Endothelial cell of hepatic sinusoid (primary cell): ENCODE results near the gene PPM1M.

ENCODE experiments used
- in situ Hi-C: cut with HindIII; loops from 2 replicates; pipeline ENCODE4 v1.10.0; 2017; ENCODE audit warnings: low sequenced_read_pairs

PPM1M gene, protein sequence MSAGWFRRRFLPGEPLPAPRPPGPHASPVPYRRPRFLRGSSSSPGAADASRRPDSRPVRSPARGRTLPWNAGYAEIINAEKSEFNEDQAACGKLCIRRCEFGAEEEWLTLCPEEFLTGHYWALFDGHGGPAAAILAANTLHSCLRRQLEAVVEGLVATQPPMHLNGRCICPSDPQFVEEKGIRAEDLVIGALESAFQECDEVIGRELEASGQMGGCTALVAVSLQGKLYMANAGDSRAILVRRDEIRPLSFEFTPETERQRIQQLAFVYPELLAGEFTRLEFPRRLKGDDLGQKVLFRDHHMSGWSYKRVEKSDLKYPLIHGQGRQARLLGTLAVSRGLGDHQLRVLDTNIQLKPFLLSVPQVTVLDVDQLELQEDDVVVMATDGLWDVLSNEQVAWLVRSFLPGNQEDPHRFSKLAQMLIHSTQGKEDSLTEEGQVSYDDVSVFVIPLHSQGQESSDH

DNA sequence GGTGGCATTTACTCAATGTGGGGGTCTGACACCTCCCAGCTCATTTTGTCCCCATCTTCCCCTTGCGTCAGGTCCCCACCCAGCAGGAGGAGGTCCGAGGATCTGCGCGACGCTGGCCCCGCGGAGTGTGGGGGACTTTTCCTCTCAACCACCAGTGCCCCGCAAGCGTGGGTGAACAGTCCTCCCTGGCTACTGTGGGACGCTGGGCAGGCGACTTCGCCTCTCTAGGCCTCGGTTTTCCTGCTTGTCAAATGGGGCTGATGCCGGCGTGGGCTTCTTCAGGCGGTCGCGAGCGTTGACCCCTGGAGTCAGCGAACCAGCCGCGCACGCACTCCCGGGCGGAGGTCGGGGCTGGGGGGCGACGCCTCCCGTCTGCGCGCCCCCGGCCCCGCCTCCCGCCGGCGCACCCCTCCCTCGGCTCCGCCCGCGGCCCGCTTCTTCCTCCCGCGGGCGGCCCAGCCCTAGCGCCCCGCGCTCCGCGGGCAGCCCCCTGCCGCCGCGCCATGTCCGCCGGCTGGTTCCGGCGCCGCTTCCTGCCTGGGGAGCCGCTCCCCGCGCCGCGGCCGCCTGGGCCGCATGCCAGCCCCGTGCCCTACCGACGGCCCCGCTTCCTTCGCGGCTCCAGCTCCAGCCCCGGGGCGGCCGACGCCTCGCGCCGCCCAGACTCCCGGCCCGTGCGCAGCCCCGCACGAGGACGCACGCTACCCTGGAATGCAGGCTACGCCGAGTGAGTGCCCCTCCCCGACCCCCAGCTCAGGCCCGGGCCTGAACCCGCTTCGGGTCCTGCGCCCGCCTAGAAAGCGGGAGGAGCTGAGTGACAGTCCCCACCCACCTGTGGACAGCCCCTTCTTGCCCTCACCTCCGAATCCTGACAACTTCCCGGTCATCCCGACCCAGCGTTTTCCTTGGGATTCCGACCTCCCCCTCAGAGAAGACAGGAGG is at the start of gene PPM1M:
PPM1M (plus strand) TSS at position 438 of the 942 bp plus-strand sequence; CDS start at position 504, 66 bp downstream.
- in situ Hi-C loops, result no loop called here

DNA sequence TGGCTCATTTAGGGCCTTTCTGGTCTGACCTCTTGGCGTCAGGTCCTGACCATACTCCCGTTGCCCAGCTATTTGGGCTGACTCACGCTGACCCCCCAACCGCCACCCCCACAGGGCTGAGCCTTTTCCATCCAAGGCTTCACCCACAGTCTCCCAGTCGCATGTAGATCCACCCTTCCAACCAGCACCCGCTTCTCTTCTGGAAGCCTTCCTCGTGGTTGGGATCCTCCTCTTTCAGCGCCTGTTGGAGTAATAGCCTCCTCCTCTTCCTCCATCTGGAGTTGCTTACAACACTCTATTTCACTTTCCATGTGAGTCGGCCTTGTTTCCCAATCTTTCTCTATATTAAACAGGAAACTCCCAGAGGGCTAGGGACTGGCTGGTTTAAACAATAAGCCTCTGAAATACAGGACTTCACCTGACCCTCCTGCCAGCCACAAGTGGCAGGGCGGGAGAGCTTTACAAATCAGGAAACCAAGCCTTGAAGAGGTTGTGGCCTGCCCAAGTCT is 49.7 kb upstream of the PPM1M start:
- in situ Hi-C loops, result no loop called here

DNA sequence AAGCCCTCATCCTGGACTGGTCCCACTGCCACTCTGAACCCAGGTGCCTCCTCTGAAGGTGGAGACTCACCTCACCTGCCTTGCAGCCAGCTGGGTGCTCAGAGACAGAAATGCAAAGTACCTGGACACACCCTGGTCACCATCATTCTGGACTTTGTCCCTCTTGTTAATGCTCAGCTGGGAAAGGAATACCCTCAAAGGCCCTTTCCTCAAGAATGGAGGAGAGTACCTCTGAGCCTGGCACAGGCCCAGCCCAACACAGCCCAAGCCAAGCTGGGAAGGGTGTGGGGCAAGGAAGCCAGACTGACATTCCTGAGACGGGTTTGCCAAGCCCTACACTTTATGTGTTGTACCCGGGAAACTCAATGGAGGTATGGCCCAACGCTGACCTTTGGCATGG is 48.6 kb upstream of the PPM1M start:
- in situ Hi-C loops, result no loop called here

DNA sequence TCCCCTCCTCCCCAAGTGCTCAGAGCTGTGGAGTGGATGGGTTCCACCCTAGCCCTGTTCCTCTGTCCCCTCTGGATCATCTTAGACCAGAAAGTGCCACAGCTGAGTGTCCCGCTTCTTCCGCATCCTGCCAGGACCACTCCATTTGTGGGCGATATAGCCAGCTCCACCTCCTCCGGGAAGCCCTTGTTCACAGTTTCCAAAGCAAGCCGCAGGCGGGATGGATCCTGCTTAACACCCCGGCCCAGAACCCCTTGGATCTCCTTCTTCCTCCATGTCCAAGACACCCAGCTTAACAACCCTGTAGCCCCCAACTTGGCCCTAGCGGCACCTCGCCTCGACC is 48.1 kb upstream of the PPM1M start:
- in situ Hi-C loops, result no loop called here

DNA sequence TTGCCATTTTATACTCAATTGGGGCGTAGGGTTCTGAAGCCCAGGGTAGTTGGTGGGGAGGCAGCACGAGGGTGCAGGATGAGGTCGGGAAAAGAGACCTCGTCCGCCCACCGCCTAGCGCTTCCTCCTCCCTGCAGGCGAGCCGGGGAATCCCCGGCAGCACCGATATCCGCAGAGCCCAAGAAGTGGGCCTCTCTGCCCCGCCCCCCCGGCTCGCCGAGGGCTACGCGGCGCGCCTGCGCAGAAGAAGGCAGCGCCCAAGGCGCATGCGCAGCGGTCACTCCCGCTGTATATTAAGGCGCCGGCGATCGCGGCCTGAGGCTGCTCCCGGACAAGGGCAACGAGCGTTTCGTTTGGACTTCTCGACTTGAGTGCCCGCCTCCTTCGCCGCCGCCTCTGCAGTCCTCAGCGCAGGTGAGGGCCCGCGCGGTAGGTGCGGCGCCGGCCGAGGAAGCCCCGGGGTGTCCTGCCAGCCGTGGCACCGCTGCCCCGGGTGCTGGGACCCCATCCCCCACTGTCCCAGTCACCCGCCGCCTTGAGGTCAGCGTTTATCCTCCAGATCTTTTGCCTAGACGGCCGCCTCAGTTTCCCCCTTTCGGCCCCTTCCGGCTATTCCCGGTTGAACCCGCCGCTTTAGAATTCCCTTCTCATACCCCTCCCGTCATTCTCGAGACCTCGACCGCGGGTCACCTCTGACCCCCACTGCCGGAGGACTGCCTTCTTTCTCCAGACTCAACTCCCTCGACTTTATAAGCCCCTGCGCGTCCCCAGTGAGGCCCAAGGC is 47.5 kb upstream of the PPM1M start, which contains the start of gene ALAS1:
ALAS1 (plus strand) TSS at position 319 of the 784 bp plus-strand sequence. CDS start 1,082 bp downstream, outside the sequence.
- in situ Hi-C loops, result no loop called here

DNA sequence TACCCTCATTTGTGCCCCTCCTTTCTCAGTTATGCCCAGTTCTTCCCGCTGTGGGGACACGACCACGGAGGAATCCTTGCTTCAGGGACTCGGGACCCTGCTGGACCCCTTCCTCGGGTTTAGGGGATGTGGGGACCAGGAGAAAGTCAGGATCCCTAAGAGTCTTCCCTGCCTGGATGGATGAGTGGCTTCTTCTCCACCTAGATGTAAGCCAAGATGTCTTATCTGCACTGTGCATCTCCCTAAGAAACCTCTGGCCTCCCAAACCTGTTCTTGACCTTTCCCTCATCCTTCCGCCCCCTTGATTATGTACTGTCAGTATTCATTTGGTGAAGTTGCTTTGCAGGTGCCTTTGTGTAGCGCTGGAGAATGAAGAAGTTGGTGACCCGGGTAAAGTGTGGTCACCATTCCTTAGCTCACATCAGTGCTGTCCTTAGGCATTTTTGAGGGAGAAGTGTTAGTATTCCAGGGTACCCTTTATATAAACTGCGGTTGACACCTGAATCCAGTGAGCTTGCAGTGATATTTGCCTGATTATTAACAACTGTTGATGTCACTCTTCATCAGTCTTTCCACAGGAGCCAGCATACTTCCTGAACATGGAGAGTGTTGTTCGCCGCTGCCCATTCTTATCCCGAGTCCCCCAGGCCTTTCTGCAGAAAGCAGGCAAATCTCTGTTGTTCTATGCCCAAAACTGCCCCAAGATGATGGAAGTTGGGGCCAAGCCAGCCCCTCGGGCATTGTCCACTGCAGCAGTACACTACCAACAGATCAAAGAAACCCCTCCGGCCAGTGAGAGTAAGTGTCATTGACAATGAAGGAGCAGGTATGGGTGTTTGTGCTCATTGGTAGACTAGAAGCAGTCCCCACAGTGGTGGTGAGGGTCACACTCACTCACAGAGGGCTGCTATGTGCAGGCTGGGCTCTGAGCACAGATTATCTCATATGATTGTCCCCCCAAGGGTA is 46.6 kb upstream of the PPM1M start:
- in situ Hi-C loops, result no loop called here

DNA sequence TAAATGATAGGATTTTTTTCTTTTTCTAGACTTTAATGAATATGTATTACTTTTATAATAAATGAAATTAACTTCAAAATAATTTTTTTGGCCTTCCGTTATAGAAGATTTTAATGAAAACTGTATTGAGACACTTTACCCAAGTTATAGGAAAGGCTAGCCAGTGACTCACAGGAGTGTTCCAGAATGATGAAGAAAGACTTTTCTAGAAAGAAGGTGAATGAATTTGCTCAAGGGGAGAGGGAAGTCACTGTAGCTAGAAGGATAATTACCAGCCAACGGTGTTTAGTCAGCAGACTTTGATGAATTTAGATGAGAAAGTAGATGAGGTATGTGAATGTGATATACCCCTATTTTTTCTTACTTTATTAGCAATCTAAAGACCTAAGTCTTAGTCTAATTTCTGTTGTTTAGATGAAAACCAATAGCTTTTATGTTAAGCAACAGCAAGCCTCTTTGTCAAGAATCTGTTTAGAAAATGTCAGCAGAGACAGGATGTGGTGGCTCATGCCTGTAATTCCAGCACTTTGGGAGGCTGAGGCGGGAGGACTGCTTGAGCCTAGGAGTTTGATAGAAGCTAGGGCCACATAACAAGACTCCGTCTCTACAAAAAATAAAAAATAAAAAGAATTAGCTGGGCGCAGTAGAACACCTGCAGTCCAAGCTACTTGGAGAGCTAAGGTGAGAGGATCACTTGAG is 44.4 kb upstream of the PPM1M start:
- in situ Hi-C loops, result loop anchor here (5.0 kb wide), 2 partner anchors 54 to 94 kb away; no protein-coding TSS in a partner anchor

DNA sequence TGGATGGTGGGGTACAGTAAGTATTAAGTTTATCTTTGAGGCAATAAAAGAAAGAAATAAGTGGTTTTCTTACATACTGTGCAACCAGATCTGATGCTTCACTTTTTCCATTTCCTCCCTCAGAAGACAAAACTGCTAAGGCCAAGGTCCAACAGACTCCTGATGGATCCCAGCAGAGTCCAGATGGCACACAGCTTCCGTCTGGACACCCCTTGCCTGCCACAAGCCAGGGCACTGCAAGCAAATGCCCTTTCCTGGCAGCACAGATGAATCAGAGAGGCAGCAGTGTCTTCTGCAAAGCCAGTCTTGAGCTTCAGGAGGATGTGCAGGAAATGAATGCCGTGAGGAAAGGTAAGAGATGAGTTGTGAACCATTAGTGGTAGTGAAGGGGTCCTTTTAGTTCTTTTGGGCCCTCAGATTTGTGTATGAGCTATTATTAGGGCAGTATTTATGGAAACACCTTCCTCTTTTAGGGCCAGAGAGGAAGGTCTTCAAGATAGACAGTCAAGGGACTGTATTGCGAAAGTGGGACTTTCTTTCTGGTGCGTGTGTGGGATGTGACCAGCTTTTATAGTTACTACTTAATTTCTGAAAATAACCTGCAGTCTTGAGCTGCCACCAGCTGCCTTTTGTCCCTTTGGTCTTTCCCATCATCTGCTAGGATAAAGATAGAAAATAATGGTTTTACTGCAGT is 43.0 kb upstream of the PPM1M start:
- in situ Hi-C loops, result loop anchor here (5.0 kb wide), 2 partner anchors 55 to 95 kb away; no protein-coding TSS in a partner anchor

DNA sequence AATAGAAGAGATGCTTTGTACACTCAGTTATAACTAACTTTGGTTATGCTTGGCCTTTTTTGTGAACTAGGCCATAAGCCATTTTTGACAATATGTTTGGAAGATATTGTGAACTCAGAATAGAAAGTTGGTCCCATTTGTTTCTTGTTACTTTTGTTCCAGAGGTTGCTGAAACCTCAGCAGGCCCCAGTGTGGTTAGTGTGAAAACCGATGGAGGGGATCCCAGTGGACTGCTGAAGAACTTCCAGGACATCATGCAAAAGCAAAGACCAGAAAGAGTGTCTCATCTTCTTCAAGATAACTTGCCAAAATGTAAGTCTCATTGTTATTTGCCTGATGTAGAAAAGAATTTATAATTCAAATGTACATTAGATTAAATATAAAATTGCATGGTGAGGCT is 41.9 kb upstream of the PPM1M start:
- in situ Hi-C loops, result loop anchor here (5.0 kb wide), 2 partner anchors 56 to 96 kb away; no protein-coding TSS in a partner anchor

DNA sequence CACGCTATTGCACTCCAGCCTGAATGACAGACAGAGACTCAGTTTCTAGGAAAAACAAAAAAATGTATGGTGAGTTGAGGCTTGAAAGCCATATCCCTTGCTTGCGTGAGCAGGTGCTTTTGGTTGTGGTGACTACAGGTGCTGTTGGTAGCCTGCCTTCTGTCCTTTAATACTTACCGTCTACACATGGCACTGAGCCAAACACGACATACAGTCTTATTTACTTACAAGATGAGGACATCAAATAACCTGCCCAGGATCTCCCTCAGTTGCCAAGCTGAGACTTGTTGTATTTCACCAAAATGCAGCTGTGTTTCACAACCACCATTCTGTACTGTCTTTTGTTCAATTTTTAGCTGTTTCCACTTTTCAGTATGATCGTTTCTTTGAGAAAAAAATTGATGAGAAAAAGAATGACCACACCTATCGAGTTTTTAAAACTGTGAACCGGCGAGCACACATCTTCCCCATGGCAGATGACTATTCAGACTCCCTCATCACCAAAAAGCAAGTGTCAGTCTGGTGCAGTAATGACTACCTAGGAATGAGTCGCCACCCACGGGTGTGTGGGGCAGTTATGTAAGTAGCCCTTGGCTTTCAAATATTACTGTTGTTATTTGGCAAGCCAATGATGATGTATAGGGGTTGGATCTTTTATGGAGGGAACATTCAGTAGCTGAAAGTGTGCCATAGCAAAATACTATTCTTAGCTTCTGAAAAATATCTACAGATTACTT is 41.1 kb upstream of the PPM1M start:
- in situ Hi-C loops, result loop anchor here (5.0 kb wide), 2 partner anchors 57 to 97 kb away; no protein-coding TSS in a partner anchor

DNA sequence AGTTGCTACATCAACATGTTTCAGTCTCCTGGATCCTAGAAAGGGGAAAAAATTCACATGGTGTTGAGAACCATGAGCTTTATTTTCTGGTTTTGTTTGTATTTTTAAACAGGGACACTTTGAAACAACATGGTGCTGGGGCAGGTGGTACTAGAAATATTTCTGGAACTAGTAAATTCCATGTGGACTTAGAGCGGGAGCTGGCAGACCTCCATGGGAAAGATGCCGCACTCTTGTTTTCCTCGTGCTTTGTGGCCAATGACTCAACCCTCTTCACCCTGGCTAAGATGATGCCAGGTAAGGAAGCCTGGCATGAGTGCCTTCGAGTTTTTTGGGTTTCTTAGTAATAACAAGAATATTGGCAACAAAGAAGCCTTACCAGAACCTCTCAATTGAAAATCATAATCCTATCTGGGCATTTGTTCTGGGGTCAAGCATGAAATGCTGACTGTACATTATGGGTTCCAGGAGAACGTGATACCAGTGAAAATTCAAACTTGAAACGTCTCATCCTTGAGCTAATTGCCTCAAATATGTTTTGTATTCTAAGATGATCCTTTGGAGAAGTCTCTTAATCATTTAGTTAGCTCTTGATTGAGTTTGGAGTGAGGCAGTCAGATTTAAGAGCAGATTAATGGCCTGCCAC is 39.7 kb upstream of the PPM1M start:
- in situ Hi-C loops, result no loop called here

DNA sequence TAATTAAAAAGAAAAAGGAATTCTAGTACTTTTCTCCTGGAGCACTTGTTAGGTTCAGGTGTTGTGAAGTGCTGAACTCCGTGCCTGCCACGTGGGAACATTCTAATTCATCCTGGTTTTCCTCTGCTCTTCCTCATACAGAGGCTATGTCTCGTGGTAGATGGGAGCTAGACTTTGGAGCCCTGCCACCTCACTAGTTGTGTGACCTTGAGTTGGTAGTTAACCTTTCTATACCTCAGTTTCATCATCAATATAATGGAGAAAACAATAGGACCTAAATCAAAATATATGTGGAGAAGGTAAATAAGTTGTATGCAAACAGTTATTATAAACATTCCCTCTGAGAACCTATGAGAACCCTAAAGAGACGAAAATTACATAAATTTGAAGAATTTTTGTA is 37.0 kb upstream of the PPM1M start:
- in situ Hi-C loops, result no loop called here

DNA sequence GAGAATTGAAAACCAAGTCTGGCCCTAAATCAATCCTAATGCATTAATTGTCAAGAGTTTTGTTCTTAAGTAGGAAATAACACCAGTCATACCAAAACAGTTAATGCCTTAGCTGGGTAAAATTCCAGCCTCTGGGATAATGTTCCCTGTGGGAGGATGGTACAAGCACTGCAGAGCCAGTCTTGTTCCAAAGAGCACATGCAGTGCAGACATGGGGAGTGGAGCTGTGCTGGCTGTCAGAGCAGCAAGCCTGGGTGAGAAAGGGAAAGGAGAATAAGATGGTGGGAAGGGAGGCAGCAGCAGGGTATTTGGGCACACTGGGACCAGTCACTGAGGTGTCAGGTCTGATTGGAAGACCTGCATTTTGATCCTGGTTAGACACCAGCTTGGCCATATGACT is 35.5 kb upstream of the PPM1M start:
- in situ Hi-C loops, result no loop called here

DNA sequence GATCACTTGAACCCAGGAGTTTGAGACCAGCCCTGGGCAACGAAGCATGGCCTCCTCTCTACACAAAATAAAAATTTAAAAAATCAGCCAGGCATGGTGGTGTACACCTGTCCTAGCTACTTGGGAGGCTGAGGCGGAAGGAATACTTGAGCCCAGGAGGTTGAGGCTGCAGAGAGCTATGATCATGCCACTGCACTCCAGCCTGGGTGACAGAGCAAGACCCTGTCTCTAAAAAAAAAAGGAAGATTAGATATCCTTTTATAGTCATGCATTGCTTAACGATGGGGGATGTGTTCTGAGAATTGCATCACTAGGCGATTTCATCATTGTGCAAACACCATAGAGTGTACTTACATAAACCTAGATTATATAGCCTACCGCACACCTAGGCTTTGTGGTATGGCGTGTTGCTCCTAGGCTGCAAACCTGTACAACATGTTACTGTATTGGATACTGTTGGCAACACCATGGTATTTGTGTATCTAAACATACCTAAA is 35.0 kb upstream of the PPM1M start:
- in situ Hi-C loops, result no loop called here

DNA sequence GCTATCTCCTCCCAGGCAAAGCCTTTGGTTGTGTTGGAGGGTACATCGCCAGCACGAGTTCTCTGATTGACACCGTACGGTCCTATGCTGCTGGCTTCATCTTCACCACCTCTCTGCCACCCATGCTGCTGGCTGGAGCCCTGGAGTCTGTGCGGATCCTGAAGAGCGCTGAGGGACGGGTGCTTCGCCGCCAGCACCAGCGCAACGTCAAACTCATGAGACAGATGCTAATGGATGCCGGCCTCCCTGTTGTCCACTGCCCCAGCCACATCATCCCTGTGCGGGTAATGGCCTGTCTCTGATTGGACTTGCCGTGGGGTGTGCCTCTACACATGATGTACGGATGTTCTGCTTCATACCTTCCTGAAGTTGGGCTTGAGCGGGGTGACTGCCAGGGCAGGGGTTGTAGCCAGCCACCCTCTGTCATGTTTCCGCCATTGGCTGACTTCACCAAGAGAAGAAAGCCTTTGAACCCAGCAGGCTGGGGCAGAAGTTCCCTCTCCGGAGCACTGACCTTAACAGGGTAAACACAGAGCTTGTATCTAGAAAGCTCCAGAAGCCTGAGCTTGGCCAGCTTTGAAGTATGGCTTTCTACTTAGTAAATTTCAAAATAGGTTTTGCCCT is 34.2 kb upstream of the PPM1M start:
- in situ Hi-C loops, result no loop called here

DNA sequence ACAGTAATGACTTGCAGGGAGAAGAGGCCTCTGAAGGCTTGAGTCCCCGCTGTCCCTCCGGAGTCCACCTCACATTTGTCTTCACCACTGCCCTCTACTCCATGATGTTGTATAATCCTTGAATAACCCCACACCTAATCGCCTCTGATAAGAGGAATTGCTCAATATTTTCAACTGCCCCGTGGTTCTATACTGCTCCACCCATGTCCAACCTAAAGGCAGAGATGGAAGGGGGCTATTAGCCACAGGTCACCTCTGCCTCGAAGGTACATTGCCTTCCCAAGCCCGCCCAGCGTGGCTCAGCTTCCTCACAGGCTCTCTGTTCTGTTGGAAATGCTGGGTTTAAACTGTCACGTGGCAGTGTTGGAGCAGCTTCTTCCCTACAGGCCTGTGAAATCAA is 32.6 kb upstream of the PPM1M start:
- in situ Hi-C loops, result no loop called here
